Spleen (tissue), 7 donors: ENCODE measurements around the gene FHAD1.

Source experiments
- POLR2A ChIP-seq, 3 donors: fragments of 450-650 bp; IDR thresholded peaks; one replicate each; pipeline ENCODE4 v1.5.1; 2017; ENCODE audit warnings: antibody characterized with exemption in 3 of 3, mild to moderate bottlenecking in 1 of 3
- POLR2AphosphoS5 ChIP-seq, 3 donors: sonication (generic); formaldehyde crosslinking; IDR thresholded peaks; one replicate each; pipeline ENCODE4 v1.5.1; 2017; ENCODE audit warnings: antibody characterized with exemption in 3 of 3
- TF ChIP-seq, protein P1 (sequence below), 11 experiments: fragments of 200-600 bp in 7 of 11; fragments of 450-650 bp in 4 of 11; sonication (generic) in 4 of 11; IDR thresholded peaks in 8 of 11; conservative IDR thresholded peaks in 3 of 11; 1 replicate in 7 of 11; 2 replicates in 4 of 11; pipeline versions ENCODE4 v1.4.0 to v1.8.0; 2016 to 2021; ENCODE audit warnings: antibody characterized with exemption in 11 of 11, inconsistent platforms in 4 of 11, mild to moderate bottlenecking in 1 of 11
- donor health status: DM: no; HTN: no; CAD: no; lungs with moderate emphysema.
- donor health status: DM: no; HTN: no; CAD: no.
- donor health status: DM: no; HTN: no; CAD: no.

DNA sequence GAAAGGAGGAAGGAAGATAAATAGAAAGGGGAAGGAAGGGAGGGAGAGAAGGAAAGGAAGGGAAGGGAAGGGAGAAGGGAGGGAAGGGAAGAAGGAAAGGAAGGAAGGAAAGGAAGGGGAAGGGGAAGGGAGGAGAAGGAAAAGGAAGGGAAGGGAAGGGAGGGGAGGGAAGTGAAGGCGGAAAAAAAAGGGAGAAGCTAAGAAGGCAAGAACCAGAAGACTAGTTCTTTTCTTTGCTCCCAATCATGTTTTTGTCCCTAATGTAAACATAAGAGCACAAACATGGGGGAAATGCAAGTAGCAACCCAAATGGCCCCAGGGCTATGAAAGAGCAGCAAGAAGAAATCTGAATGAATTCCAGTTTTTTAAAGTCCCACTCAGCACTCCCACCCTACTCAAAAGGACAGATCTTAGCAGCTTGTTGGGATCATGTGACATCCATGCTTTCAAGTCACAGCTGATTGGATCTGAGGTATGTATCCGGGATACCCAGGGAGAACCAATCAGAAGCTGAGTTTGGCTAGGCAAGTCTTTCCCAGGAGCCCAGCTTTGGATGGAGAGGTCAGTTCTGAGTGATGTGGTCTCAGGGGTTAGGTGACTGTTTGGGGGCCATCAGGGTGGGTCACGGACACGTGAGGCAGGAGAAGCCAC, 24.2 kb upstream of the FHAD1 start:
- TF ChIP-seq, protein P1, sequence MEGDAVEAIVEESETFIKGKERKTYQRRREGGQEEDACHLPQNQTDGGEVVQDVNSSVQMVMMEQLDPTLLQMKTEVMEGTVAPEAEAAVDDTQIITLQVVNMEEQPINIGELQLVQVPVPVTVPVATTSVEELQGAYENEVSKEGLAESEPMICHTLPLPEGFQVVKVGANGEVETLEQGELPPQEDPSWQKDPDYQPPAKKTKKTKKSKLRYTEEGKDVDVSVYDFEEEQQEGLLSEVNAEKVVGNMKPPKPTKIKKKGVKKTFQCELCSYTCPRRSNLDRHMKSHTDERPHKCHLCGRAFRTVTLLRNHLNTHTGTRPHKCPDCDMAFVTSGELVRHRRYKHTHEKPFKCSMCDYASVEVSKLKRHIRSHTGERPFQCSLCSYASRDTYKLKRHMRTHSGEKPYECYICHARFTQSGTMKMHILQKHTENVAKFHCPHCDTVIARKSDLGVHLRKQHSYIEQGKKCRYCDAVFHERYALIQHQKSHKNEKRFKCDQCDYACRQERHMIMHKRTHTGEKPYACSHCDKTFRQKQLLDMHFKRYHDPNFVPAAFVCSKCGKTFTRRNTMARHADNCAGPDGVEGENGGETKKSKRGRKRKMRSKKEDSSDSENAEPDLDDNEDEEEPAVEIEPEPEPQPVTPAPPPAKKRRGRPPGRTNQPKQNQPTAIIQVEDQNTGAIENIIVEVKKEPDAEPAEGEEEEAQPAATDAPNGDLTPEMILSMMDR (IDR thresholded peaks at IDR 0.05 in 8 of 11, conservative IDR thresholded peaks at IDR 0.05 in 3 of 11), result no peak
- TF ChIP-seq POLR2AphosphoS5 (IDR thresholded peaks at IDR 0.05) (no peak), POLR2A (IDR thresholded peaks at IDR 0.05) (no peak)
